Kidney (tissue), 14 donors: ENCODE data around the gene CNBP. TPM values are rescaled to one million over a fixed set of nuclear protein-coding genes. Genes with fewer than 3 reads are reported as not detected.
"Not testable (repeated sequence)": the region's sequence is repeated elsewhere in the genome, so short reads cannot be mapped to it uniquely, and the experiment has no call there.

ENCODE experiments used
- DNase-seq, 5 donors: peaks; one replicate each; pipeline ENCODE4 v3.0.0-alpha.2; 2013 to 2020
- FAIRE-seq: peaks from 2 replicates; lab custom pipeline; 2012; peaks lifted over from hg19 to GRCh38; lab: Jason Lieb, UNC
- H3K27ac ChIP-seq, 2 donors: one replicate each; pipeline ENCODE4 v1.7.0; 2013; ENCODE audit warnings: low read depth in 2 of 2, low read length in 2 of 2, inconsistent platforms in 1 of 2
- H3K27me3 ChIP-seq: one replicate; pipeline ENCODE4 v1.7.1; 2013; ENCODE audit warnings: low read length, inconsistent platforms; ENCODE audit not compliant: control insufficient read depth, insufficient read depth
- H3K36me3 ChIP-seq, 3 donors: one replicate each; pipeline versions ENCODE4 v1.7.0 to v1.7.1; 2013; ENCODE audit warnings: low read length in 3 of 3, control low read depth in 1 of 3, inconsistent platforms in 1 of 3; ENCODE audit not compliant: insufficient read depth in 3 of 3, control insufficient read depth in 2 of 3
- H3K4me1 ChIP-seq, 3 donors: one replicate each; pipeline versions ENCODE4 v1.7.0 to v1.7.1; 2013; ENCODE audit warnings: low read length in 3 of 3, inconsistent platforms in 1 of 3, low read depth in 1 of 3; ENCODE audit not compliant: control insufficient read depth in 2 of 3, insufficient read depth in 2 of 3
- H3K4me3 ChIP-seq, 3 donors: one replicate each; pipeline versions ENCODE4 v1.7.0 to v1.8.1; 2013; ENCODE audit warnings: low read length in 3 of 3, control low read depth in 1 of 3, inconsistent platforms in 1 of 3
- H3K9ac ChIP-seq, 3 donors: one replicate each; pipeline versions ENCODE4 v1.7.0 to v1.7.1; 2013; ENCODE audit warnings: low read length in 3 of 3, control low read depth in 1 of 3, inconsistent platforms in 1 of 3
- H3K9me3 ChIP-seq, 3 donors: one replicate each; pipeline versions ENCODE4 v1.7.0 to v1.7.1; 2013; ENCODE audit warnings: low read length in 3 of 3, control low read depth in 1 of 3, inconsistent platforms in 1 of 3; ENCODE audit not compliant: control insufficient read depth in 2 of 3, insufficient read depth in 1 of 3
- CTCF ChIP-seq: IDR thresholded peaks from 3 replicates; pipeline ENCODE4 v1.5.1; 2012; ENCODE audit warnings: mild to moderate bottlenecking, moderate library complexity, borderline replicate concordance; ENCODE audit not compliant: insufficient read depth; ENCODE audit errors: extremely low read depth
- intact Hi-C: fragments of 100-400 bp; cut with DNase I; formaldehyde crosslinking; loops from one replicate; pipeline ENCODE4 v1.11.1; 2022
- polyA plus RNA-seq: library from polyadenylated mRNA; stranded (reverse); fragments of 350-450 nt; fragmentation: Illumina TruSeq; extraction: RNeasy Lipid Tissue Mini Kit (QIAGEN cat#74804); gene quantifications from one replicate; pipeline ENCODE4 v1.2.3, GENCODE V29; 2014; ENCODE audit warnings: low read depth, low replicate concordance; ENCODE audit not compliant: insufficient read depth
- total RNA-seq: library from RNA; stranded (reverse); fragmentation: NEBNext Ultra II Directional; extraction: Animal tissue kit (Norgen Biotek cat#: 25700); gene quantifications from one replicate; pipeline ENCODE4 v1.2.1, GENCODE V29; 2021
- donor health status: control.
- donor health status: control.
- donor health status: control.
- donor health status: control.
- donor health status: control.
- donor health status: DM: yes; HTN: yes; CAD: no.
- donor health status: Normal renal cell carcinoma (clear cell type).

CNBP gene
- total and polyA plus RNA-seq, 2 donors from 2014 or later: 267 to 309 TPM

- intact Hi-C loops: no loop called here
- TF ChIP-seq CTCF: no peak
- H3K27ac ChIP-seq: peak overlapping the region in 1 of 2 donors; percentile 51
- FAIRE-seq (peak; percentile 72), DNase-seq (peak in 3 of 5 donors; percentile 16 to 94 (median 38))
- peak overlapping the region in 2 of 3 donors; percentile 35 to 63 for H3K9ac ChIP-seq
- no peaks in the 10 kb centered on the region for H3K36me3 ChIP-seq
- H3K4me1 ChIP-seq: peaks cover 0 to 8% (median 3%) of the 10 kb centered on the region in 3 donors
- H3K27me3 ChIP-seq: no peaks in the 10 kb centered on the region
- peak overlapping the region in 2 of 3 donors; percentile 43 to 51 for H3K4me3 ChIP-seq
- no peaks in the 10 kb centered on the region for H3K9me3 ChIP-seq
Measured at GRCh38 chr3:129224984-129225393, 41.3 kb upstream of the CNBP start.

DNA sequence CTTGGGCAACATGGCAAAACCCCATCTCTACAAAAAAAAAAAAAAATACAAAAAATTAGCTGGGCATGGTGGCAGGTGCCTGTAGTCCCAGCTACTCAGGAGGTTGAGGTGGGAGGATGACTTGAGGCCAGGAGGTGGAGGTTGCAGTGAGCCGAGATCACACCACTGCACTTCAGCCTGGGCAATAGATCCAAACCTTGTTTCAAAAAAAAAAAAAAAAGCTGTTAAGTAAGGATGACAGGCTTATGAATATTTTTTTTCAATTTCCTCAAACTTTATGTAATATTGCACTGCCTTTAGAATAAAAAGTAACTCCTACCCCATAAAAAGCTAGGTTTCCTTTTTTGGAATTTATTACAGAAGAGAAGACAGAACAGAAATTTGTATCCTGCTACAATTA lies 40.7 kb upstream of the CNBP start:
- Histone ChIP-seq H3K9ac (peak overlapping the region in 1 of 3 donors; percentile 35), H3K27ac (peak overlapping the region in 1 of 2 donors; percentile 71), H3K4me3 (peak overlapping the region in 1 of 3 donors; percentile 43)
- DNase-seq, H3K4me1 ChIP-seq, H3K27me3 ChIP-seq, H3K9me3 ChIP-seq, H3K36me3 ChIP-seq, FAIRE-seq, intact Hi-C loops: not testable (repeated sequence)

- H3K27me3 ChIP-seq: no peaks in the 10 kb centered on the region
- H3K4me1 ChIP-seq: no peaks in the 10 kb centered on the region
- TF ChIP-seq CTCF: no peak
- H3K9ac ChIP-seq: no peak overlapping the region
- intact Hi-C loops: no loop called here
- FAIRE-seq (no peak), DNase-seq (no peak)
- H3K36me3 ChIP-seq: no peaks in the 10 kb centered on the region
- no peak overlapping the region for H3K27ac ChIP-seq
- no peak overlapping the region for H3K4me3 ChIP-seq
- no peaks in the 10 kb centered on the region for H3K9me3 ChIP-seq
Measured at GRCh38 chr3:129218742-129219141, 35.0 kb upstream of the CNBP start.

- FAIRE-seq (no peak), DNase-seq (no peak)
- Histone ChIP-seq H3K9me3 (no peaks in the 10 kb centered on the region), H3K36me3 (no peaks in the 10 kb centered on the region), H3K4me1 (no peaks in the 10 kb centered on the region), H3K4me3 (no peak overlapping the region), H3K27ac (no peak overlapping the region), H3K27me3 (no peaks in the 10 kb centered on the region), H3K9ac (no peak overlapping the region)
- intact Hi-C loops: no loop called here
- no peak for TF ChIP-seq CTCF
Measured at GRCh38 chr3:129213238-129213637, 29.5 kb upstream of the CNBP start.
